CD1c-positive myeloid dendritic cell (primary cell): ENCODE data around the gene KCNK13.
"Not testable (repeated sequence)": the region's sequence is repeated elsewhere in the genome, so short reads cannot be mapped to it uniquely, and the experiment has no call there.

Experiments used
- DNase-seq: peaks from one replicate; pipeline ENCODE4 v3.0.0-alpha.2; 2016; ENCODE audit errors: extremely low spot score

Gene KCNK13

DNA sequence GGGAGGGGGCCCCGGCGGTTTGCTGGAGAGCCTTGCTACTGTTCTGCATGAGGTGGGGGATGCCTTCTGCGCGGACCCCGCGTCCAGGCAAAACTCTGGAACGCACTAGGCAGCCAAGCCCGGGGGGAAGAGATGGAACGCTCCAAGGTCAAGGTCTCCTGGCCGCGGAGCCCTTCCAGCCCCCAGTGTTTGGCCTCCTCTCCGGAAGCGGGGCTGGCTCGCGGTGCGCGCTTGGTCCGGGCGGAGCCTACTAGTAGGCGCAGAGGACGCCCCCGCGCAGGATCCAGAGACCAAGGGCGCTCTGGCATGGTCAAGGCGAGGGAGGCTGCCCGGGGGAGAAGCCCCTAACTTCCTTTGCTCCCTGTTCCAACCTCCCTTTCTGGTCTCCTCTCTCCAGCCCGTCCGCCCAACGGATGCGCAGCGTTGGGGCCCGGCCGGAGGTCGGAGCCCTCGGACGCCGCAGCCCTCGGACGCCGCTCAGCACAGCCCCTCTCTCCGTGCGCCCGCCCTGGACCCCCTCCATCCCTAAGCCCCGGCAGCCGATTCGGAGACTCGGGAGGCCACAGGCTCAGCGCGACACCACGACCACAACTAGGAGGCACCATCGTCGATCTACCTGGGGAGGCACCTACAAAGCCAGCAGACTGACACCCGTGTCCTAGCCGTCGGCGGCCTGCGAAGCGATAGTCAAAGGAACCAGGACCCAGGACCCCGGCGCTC is 669 bp upstream of the KCNK13 start:
- peak; percentile 65 for DNase-seq

DNA sequence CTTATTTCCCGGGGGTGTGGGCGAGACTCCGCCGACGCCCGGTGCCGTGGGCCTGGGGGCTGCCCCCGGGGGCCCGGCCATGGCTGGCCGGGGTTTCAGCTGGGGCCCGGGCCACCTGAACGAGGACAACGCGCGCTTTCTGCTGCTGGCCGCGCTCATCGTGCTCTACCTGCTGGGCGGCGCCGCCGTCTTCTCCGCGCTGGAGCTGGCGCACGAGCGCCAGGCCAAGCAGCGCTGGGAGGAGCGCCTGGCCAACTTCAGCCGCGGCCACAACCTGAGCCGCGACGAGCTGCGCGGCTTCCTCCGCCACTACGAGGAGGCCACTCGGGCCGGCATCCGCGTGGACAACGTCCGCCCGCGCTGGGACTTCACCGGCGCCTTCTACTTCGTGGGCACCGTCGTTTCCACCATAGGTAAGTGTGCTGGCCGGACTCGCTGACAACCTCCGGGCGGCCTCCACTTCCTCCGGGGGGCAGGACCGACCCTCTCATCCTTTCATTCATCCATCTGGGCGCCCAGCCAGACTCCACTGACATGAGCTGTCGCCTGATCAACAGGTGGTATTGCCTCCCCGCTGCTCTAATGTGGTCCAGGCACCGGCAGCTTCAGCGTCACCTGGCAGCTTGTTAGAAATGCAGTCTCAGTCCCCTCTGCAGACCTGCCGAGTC is 467 bp downstream of the KCNK13 start:
- DNase-seq, result peak; percentile 21

DNA sequence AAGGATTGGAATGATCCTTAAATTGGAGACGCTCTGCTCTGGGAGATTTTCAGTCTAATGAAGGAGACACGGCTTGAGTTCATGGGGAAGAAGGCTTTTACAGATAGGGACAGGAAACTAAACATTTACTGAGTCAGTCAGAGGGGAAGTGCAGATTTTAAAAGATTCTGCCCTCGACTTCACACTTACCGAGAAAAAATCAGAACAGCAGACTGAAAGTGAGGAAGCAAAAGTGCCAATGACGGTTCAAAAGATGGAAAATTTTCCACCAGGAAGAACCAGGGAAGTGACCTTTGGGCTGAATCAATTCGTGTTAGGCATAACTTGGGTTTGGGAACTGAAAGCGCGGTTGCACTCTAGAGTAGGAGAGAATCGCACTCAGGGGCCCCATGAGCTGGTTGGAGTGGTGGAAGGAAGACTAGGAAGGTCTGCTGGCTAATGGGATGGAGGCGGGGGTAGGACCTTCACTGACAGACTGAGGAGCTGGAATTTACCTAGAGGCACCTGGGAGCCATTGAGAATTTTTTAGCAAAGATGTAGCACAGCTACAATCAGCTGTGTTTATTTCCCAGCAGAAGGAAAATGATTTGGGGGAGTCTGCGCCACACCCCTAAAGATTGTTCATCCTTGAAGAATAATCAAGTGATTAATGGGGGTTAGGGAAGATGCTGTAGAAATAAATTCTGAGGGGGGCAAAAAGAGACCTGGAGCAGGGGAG is 1.2 kb downstream of the KCNK13 start:
- peak; percentile 89 for DNase-seq

DNA sequence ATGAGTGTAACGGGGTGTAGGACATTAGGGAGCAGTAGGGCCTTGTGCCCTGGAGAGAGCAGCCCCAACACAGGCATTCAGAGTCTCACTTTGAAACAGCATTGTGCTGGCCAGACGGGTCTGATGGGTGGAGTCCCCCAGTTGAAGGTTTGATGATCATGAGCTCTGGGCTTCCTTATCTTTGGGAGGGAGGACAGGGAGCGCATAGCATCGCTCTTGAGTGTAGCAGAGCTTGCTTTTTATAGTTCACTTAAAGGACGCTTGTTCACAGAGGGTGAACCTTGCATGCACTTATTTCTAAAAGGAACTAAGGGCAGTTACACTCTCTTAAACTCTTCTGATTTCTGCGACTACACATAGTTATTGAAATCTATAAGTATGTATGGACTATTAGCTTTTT is 10.6 kb downstream of the KCNK13 start:
- no peak for DNase-seq

DNA sequence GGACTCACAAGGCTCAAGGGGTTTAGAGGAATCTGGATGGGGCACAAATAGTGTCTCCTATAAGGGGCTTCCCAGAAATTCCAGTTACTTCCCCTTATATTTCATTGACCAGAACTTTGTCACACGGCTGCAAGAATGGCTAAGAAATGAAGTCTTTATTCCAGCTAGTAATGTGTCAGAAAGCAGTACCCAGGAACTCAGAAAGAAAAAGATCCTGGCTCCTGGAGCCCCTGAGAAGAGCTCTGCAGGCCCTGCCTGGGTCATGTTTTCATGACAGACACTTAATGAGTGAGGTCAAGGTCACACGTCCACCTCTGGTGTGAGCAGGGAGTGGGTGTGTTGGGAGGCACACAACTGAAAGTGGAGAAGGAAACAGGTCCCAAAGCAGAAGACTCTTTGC is 17.8 kb downstream of the KCNK13 start:
- DNase-seq, result peak; percentile 22

DNA sequence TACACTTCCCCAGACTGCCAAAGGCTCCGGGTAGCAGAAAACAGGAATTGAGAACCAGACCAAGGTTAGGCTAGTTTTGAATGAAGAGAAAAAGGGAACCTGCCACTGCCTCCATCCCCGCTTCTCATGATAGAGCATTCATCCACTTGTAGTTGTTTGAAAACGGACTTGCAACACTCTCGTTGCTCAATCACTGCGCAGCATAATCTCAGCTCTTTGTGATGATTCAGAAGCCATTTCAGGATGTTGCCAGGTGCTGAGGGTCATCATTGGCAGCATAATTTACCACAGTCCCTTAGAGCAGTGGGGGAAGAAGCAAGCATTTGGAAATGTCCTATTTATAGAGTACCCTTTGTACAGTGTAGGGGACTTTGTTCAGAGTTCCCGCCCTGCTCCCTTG is 25.6 kb downstream of the KCNK13 start:
- DNase-seq, result peak; percentile 97

DNA sequence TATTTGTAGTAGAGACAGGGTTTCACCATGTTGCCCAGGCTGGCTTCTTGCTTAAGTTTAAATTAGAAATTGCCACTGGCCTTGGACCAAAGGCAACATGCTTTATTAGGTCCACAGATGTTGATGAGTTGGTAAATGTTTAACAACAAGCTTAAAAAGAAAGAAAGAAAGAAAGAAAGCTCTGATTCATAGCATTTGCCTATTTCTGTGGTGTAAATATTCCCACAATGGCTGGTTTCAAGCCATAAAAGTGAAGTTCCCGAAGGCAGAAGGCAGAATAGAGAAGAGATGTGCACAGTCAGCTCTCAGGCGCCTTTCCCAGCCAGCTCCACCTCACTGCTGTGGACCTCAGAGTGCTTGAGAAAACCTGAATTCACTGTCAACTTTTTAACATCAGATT is 26.4 kb downstream of the KCNK13 start:
- peak; percentile 36 for DNase-seq

DNA sequence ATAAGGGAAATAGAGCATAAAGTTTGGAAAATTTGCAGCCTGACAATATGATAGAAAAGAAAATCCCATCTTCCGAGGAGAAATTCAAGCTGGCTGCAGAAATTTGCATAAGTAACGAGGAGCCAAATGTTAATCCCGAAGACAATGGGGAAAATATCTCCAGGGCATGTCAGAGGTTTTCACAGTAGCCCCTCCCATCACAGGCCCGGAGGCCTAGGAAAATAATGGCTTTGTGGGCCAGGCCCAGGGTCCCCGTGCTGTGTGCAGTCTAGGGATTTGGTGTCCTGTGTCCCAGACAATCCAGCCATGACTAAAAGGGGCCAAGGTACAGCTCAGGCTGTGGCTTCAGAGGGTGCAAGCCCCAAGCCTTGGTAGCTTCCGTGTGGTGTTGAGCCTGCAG is 27.7 kb downstream of the KCNK13 start:
- DNase-seq, result not testable (repeated sequence)

DNA sequence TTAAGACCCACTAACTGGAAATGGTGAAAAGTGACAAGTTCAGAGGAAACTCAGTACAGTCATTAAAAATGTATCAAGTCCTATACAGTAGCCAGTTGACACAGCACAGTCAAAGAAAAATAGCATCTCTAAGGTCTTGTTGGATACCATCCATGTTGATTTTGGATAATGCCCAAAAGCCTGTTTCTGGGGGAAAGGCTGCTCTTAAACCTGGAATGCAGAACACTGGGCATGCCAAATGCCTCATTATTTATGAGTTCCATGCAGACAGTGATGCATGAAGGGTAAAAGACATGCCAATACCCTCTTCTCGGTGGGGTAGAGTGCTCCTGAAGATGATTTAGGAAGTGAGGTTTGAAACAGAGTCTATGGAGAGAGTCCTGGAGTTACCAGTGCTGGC is 29.6 kb downstream of the KCNK13 start:
- no peak for DNase-seq

DNA sequence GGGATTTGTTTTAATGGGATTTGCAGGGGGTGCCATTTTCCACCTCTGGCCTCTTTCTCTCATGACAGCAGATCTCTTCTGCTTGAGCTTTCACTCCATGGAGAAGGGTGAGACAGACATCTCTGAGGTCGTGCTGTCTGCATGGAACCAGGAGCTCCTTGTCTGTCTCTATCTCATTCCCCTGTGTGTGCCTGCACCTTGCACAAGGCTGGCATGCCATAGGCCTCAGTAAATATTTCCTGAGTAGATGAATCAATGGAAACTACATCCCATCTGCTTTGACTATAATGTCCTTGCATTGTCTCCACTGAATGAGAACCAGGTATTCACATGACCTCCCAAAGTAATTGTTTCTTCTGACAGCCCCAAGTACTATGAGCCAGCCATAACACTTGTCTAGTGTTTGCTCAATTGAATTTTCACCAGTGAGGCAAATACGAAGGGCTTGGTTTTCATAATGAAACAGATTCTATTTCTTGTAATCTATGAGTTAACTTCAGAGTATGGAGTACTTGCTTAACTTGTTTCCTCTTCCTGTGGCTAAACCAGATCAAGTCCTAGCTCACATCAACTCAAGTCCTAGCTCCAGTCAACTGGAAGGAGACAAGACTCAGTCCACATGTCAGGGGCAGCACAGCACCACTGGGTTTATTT is 32.3 kb downstream of the KCNK13 start:
- peak; percentile 38 for DNase-seq

DNA sequence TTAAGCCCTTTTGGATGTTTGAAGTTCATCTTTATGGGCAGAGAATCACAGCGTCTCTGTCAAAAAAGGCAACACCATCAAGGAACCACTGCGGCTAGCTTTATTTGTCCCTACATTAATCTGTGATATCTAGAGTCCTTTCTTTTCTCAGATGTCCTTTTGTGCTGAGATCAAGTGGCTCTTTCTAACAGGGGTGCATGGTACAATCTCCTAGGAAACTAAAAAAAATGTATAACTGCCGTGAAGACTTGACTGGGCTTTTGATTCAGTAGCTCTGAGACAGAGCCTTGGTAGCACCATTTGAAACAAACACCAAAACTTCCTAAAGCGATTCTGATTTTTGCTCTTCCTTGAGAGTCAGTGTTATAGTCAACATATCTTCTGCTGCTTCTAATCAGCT is 33.3 kb downstream of the KCNK13 start:
- no peak for DNase-seq

DNA sequence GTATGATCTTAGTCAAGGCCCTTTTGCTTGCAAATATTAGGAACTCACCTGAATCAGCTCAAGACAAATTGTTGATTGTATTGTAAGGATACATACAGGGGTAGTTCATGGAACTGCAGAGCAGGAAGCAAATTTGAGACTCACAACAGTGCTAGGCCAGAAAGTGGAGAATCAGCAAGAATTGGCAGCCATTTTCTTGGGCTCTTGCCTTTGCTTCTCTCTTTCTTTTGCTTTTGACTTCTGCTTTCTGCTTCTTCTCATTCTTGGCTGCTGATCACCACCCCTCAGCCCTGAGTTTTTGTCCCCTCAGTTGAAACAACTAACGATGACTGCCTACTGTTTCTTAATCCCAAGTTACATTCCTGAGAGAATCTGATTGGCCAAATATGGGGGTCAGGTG is 34.8 kb downstream of the KCNK13 start:
- peak; percentile 11 for DNase-seq

DNA sequence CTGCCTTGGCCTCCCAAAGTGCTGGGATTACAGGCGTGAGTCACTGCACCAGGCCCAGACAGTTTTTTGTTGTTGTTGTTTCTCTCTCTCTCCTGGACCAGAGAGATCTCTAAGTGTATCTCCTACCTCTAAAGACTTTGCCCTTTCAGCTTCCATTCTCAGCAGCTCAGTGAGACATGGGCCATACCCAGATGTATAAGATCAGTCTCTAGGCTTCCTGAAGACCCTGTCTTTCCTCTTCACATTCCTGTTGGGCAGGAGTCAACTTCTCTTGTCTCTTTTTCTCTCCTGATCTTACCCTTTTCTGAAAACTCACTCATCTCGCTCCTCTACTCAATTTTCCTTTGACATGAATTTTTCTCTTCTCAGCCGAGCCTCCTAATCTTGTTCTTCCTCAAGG is 42.0 kb downstream of the KCNK13 start:
- no peak for DNase-seq

DNA sequence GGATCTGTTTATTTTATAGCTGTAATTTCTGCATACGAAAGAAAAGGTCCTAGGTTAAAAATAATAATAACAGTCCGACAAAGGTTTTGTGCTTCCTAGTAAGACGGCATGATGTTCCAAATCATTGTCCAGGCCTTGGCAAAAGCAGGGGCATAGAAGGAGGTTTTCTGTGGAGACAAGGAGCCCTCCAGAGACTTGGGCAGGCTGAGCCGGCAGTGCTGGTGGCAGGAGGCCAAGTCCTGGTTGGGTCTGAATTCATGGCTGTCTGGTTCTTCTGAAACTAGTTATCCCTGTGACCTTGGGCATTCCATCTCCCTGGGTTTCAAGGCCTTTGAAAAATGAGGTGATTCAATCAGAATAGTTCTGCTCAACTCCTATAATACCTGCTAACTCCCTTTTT is 44.0 kb downstream of the KCNK13 start:
- no peak for DNase-seq

DNA sequence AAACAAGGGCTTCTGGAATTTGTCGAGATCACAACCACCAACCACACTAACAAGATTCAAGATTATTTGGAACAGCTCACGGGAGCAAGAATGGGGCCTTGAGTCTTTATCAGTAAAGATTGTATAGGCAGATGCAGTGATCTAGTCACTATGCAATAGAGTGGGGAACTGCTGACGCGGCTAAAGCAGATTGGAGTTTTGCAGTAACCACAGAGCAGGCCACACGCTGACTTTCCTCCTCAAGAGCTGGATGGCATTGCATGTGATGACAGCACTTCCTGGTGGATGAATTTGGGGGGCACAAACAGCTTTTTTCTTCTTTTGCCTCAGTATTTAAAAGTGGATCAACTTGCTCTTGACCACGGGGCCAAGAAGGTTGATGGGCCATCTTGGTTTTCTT is 46.0 kb downstream of the KCNK13 start:
- DNase-seq, result no peak

DNA sequence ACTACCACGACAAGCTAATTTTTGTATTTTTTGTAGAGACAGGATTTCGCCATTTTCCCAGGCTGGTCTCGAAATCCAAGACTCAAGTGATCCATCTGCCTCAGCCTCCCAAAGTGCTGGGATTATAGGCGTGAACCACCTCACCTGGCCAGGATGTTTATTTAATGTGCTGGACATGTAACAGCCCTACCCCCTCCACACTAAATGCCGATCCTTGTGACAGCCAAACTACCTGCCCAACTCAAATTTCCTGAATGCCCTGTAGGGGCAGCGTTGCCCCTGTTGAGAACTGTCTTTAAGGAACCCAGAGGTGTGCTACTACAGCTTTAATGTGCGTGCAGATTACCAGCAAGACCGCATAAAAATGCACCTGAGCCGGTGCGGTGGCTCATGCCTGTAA is 48.1 kb downstream of the KCNK13 start:
- DNase-seq, result no peak

DNA sequence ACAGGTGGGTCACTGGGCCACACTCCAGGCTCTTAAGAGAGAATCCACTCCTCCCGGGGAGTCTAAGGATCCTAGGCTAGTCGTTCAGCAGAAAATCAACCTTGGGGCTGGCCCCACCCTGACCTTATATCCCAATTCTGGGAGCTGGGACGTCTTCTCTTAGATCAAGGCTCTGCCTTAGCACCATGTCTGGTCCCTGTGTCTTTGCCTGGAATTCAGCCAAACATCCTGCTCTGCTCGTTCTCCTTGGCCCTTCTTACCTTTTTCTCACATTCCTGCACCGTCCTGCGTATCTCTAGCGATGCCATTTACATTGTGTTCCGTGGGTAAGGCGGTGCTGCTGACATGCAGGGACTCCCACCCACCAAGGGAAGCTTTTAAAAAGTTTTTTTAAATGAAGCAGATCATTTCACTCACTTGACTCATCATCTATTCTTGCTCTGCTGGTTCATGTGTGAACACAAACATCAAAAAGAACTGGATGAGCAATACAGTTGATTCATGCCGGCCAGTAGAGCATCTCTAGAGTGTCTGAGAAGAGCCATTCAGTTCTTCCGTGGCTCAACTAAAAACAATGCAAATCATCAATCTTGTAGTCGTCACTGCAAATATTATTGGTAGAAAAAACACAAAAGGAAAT is 50.2 kb downstream of the KCNK13 start:
- no peak for DNase-seq

DNA sequence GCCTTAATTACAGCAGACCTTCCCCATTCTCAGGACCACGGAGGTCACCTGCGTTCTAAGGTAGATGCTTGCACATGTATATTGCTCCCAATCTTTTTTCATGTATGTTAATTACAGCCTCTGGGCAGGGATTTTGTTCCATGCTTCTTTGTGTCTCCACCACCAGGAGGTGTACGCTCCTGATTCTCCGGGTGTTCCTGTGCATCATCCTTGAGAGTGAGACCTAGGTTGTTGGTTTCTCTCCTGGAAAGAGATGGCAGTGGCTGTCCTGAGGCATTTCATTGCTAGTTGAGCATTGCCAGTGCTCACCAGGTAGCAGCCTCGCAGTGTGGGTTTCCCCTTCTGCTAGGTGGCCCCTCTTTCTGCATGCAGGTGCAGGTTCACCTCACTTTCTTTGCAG is 52.8 kb downstream of the KCNK13 start:
- DNase-seq, result no peak

DNA sequence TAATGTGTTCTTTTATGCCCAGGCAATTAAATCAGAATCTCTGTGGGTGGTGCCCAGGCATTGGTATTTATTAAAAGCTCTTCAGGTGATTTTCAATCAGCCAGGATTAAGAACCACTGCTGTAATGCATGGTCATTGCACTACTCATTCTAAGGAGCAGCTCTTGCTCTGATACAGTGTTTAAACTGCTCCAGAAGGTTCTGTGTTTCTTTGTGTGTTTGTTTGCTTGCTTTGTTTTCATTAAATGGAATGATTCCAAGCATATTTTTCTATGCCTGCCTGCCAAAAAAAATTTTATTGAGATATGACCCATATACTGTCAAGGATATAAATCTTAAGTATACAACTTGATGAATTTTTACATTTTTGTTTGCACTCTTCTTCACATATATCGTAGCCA is 54.0 kb downstream of the KCNK13 start:
- DNase-seq, result no peak

DNA sequence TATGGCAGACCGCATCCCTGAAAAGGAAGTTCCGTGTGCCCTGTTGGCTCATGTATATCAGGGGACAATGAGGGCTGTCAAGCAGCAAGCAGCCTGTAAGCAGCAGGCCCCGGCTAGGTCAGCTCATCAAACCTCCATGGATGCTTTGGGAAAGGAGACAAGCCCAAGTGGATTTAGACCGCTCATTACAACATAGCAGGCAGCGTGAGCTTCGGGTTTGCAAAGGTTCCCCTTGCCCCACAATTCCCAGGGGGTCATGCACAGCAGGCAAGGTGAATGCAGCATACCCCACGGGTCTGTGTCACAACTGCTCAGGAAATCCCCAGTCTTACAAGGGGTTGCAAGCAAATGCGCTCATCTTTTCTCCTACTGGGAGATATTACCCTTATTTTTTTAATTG is 54.6 kb downstream of the KCNK13 start:
- DNase-seq, result no peak

DNA sequence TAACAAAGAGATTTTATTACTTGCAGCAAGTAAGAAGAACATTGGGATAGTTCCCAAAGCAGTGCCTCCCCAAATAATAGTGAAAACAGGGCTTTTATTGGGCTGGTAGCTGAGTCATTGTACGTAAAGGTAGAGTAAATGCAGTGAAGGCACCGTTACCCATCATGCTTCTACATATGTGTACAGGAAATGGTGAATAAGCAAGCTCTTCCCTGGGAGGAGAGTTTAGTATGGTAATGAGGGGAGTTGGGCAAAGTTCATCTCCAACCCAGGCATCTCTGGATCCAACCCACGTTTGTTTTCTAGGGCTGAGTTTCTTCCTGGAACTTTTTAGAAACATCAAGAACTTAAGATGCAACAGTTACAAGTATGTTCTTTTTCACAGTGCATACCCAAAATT is 56.2 kb downstream of the KCNK13 start:
- DNase-seq, result no peak

DNA sequence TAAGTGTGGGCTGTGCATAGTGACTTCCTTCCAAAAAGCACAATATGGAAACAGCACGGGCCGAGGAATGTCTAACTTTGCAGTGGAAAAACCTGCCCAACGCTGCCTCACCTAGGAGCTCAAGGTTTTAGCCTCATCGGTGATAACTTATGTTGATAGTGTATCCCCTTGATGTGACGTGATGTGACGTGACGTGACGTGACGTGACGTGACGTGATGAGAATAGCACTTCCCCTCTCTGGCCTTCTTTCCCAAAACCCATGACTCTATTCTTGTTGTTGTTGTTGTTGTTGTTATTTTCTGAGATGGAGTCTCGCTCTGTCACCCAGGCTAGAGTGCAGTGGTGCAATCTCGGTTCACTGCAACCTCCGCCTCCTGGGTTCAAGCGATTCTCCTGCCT is 64.5 kb downstream of the KCNK13 start:
- DNase-seq, result no peak
